Activated T-cell treated with anti-CD3 and anti-CD28 coated beads, Interleukin-2, amount 50 U/mL, for 48 hours (primary cell): ENCODE data around the gene ELOVL5.
"Not testable (repeated sequence)": the region's sequence is repeated elsewhere in the genome, so short reads cannot be mapped to it uniquely, and the experiment has no call there.

Source experiments
- DNase-seq, 2 experiments: peaks; one replicate each; pipeline ENCODE4 v3.0.0-alpha.2; 2020

ELOVL5 gene

GRCh38 chr6:53348371-53349208 lies at the start of gene ELOVL5:
ELOVL5 (minus strand) TSS chr6:53348950; CDS start chr6:53295699, 53,251 bp downstream.
- peak; percentile 96 to 98 for DNase-seq

GRCh38 chr6:53397283-53397682 lies 48.5 kb upstream of the ELOVL5 start:
- DNase-seq, result no peak

GRCh38 chr6:53395986-53396385 lies 47.2 kb upstream of the ELOVL5 start:
- DNase-seq, result no peak

- no peak for DNase-seq
Measured at GRCh38 chr6:53394704-53395103, 46.0 kb upstream of the ELOVL5 start.

GRCh38 chr6:53391170-53391569 lies 42.4 kb upstream of the ELOVL5 start:
- DNase-seq, result no peak

GRCh38 chr6:53390010-53390409 lies 41.3 kb upstream of the ELOVL5 start:
- DNase-seq, result no peak

GRCh38 chr6:53388615-53389014 lies 39.9 kb upstream of the ELOVL5 start:
- not testable (repeated sequence) for DNase-seq

- no peak for DNase-seq
Measured at GRCh38 chr6:53382421-53382820, 33.7 kb upstream of the ELOVL5 start.

GRCh38 chr6:53378208-53378607 lies 29.5 kb upstream of the ELOVL5 start:
- no peak for DNase-seq

- no peak for DNase-seq
Measured at GRCh38 chr6:53377793-53378192, 29.0 kb upstream of the ELOVL5 start.

- DNase-seq, result no peak
Measured at GRCh38 chr6:53377289-53377688, 28.5 kb upstream of the ELOVL5 start.

- no peak for DNase-seq
Measured at GRCh38 chr6:53376661-53377226, 28.0 kb upstream of the ELOVL5 start.

GRCh38 chr6:53375847-53376246 lies 27.1 kb upstream of the ELOVL5 start:
- DNase-seq, result no peak

- DNase-seq, result no peak
Measured at GRCh38 chr6:53373638-53374037, 24.9 kb upstream of the ELOVL5 start.

- no peak for DNase-seq
Measured at GRCh38 chr6:53369876-53370515, 21.2 kb upstream of the ELOVL5 start.

GRCh38 chr6:53369051-53369450 lies 20.3 kb upstream of the ELOVL5 start:
- no peak for DNase-seq

GRCh38 chr6:53366128-53366641 lies 17.4 kb upstream of the ELOVL5 start:
- no peak for DNase-seq

- no peak for DNase-seq
Measured at GRCh38 chr6:53363341-53364079, 14.8 kb upstream of the ELOVL5 start.

- peak; percentile 55 to 62 for DNase-seq
Measured at GRCh38 chr6:53361549-53362031, 12.8 kb upstream of the ELOVL5 start.

GRCh38 chr6:53360093-53360912 lies 11.6 kb upstream of the ELOVL5 start:
- DNase-seq, result no peak

GRCh38 chr6:53359843-53360092 lies 11.0 kb upstream of the ELOVL5 start:
- DNase-seq, result no peak
